ENCODE measurements around the gene MCC.

DNA sequence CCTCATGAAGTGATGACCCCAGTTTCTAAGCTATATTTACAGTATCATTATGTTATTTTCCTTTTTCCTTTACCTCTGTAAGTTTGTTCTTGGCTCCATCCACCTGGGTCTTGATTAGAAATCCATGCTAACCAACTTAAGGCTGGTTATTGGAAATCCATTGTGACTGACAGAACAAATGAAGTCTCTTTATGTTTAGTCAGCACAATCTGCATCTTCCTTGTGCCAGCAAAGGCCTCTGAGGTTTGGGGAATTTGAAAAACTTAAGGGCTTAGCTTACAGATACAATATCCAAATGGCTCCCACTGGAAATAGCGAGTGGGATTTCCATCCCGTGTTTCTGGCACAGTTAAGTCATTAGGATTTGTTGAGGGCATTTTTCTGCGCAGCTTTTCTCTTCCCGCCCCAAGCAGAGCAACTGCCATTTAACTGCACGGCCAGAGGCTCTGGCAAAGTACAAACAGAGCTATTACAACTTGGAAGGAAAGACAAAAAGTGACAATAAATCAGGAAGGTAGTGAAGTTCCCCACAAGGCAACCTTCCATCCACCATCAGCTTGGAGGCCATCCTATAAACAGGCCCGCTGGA, 447.5 kb downstream of the MCC start:
- no peak for TF ChIP-seq FOXP2 (optimal IDR thresholded peaks at IDR 0.05; ENCODE audit: borderline replicate concordance, extremely low read depth, extremely low read length, insufficient read depth)
- no peak for TF ChIP-seq REST (IDR thresholded peaks at IDR 0.05; ENCODE audit: insufficient read depth in 1 of 2, low read depth in 2 of 2, low read length in 2 of 2)
- TF ChIP-seq POLR2AphosphoS5 (IDR thresholded peaks at IDR 0.05; ENCODE audit: low read depth, low read length), result no peak
- no peak for TF ChIP-seq TAF1 (IDR thresholded peaks at IDR 0.05; ENCODE audit: borderline replicate concordance, insufficient read depth, low read length)
